Measurements from ENCODE around the gene WDR49. TPM values are rescaled to one million over a fixed set of nuclear protein-coding genes. Genes with fewer than 3 reads are reported as not detected.

Gene WDR49
- total and polyA plus RNA-seq, 10 of the 15 experiments (the other 5 are each of a cell fraction or from before 2014, with no cell fraction given): 0.05 to 0.15 TPM; not detected in 8

DNA sequence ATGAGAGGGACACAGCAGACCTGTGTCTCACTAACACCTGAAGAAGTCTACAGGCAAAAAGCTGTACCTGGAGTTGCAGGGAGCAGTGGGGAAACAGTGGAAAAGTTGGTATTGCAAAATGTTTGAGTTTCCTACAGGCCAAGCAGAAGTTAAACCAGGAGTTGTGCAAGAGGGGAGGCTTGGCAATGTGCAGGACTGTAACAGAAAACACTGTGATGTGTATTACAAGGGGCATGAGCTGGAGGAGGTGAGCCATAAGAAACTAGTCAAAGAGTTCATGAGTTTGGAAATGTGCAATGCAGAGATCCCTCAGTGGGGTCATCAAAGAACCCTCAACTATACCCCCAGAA, 132.8 kb downstream of the WDR49 start (continued):
- TF ChIP-seq, protein P1, sequence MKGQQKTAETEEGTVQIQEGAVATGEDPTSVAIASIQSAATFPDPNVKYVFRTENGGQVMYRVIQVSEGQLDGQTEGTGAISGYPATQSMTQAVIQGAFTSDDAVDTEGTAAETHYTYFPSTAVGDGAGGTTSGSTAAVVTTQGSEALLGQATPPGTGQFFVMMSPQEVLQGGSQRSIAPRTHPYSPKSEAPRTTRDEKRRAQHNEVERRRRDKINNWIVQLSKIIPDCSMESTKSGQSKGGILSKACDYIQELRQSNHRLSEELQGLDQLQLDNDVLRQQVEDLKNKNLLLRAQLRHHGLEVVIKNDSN (IDR thresholded peaks at IDR 0.05; ENCODE audit: borderline replicate concordance, extremely low read length, insufficient read depth, low read depth, low read length): no peak
- no peak for TF ChIP-seq ATF7 (IDR thresholded peaks at IDR 0.05; ENCODE audit: low read depth)

DNA sequence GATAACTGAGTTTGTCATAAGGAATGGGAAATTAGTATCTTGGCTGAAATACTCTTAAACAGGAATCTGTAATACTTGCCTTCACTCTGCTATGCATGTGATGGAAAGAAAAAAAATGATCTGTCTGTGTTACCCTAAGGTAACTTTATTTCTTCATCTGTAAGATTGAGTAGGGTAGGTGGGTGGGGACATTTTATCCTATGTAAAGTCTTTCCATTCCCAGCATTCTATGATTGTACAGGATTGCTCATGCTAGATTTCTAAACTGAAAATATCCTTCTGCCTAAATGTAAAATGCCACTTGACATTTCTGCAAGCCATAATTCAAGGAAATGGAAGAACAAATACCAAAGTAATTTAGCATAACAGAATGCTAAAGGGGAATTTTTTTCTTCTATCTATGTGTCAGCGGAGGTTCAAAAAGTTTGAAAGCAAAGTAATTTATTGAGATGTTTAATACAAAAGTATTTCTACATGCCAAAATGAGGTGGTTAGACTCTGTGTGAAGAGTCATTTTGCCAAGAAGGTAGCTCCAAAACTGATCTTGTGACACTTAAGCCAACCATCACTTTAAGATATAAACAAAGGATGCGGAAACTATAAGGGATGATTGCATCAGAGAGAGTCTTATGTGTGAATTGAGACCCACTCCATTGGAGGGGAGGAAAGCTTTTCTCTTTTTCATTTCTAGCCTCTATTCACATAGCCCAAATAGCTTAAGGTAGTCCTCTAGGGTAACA, 133.3 kb downstream of the WDR49 start:
- CTCF ChIA-PET: no interaction called here
- H4K20me1 ChIP-seq (ENCODE audit: control insufficient read depth, insufficient read depth): no peaks in the 10 kb centered on the region
- no peak overlapping the region for H3K9ac ChIP-seq (ENCODE audit: control insufficient read depth, insufficient read depth, low read length)
- no peaks in the 10 kb centered on the region for H3K9me3 ChIP-seq (replicated peaks; ENCODE audit: control insufficient read depth, insufficient read depth, low read length)
- FAIRE-seq: no peak
- no TSS peak for BruUV-seq (replicated peaks)
- RAD21 ChIA-PET (ENCODE audit: unreplicated experiment): no interaction called here
- H3K27me3 ChIP-seq (replicated peaks in 1 of 2; ENCODE audit: control insufficient read depth in 2 of 2, insufficient read depth in 2 of 2, low read length in 1 of 2): no peaks in the 10 kb centered on the region
- no peak overlapping the region for H3K4me2 ChIP-seq (ENCODE audit: control insufficient read depth, insufficient read depth)
- H3K27ac ChIP-seq (ENCODE audit: control insufficient read depth, insufficient read depth): no peak overlapping the region
- no peaks in the 10 kb centered on the region for H3K79me2 ChIP-seq (ENCODE audit: control insufficient read depth, insufficient read depth, low read length)
- no peak overlapping the region for H3K4me3 ChIP-seq
- no peak for ATAC-seq
- TF ChIP-seq RBBP5 (conservative IDR thresholded peaks at IDR 0.05): no peak
- SMC1A ChIA-PET (ENCODE audit: uncharacterized antibody, unreplicated experiment): no interaction called here
- 62% methylated on average over 2 of the region's 2 CpGs for WGBS (ENCODE audit: insufficient coverage, insufficient replicate concordance, low lambda C conversion rate, missing lambda C conversion rate)
- no peaks in the 10 kb centered on the region for H3K4me1 ChIP-seq (ENCODE audit: control insufficient read depth, insufficient read depth, low read length)
- H2AFZ ChIP-seq (ENCODE audit: control insufficient read depth, low read depth, low read length): no peak overlapping the region
- intact Hi-C loops (cut with micrococcal nuclease; ENCODE audit: unreplicated experiment): no loop called here
- DNase-seq (ENCODE audit: low read depth, low spot score): no peak
- no peaks in the 10 kb centered on the region for H3K36me3 ChIP-seq (ENCODE audit: control insufficient read depth in 2 of 2, insufficient read depth in 2 of 2, low read length in 1 of 2)
- in situ Hi-C loops (cut with MboI): no loop called here
- POLR2A ChIA-PET: no interaction called here

DNA sequence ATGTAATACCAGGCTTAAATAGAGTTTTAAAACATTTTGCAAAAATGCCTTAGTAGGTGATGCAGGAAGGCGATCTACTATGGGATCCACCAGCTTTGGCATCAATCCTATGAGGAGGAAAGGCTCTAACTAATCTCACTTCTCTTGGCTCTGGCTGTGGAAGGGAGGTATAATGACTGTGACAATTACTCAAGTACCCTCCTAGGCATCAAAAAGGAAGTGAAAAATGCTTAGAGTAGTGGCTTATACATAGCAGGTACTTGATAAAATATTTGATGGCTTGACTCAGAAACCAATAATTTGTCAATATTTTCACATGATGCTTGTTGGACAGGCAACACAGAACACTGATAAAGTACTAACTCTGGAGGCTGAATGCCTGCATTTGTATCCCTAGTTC, 145.8 kb downstream of the WDR49 start:
- no peak overlapping the region for H2AFZ ChIP-seq (ENCODE audit: control insufficient read depth, low read depth, low read length)
- H3K79me2 ChIP-seq (ENCODE audit: control insufficient read depth, insufficient read depth, low read length): no peaks in the 10 kb centered on the region
- no peaks in the 10 kb centered on the region for H3K9me3 ChIP-seq (replicated peaks; ENCODE audit: control insufficient read depth, insufficient read depth, low read length)
- WGBS (ENCODE audit: insufficient coverage, insufficient replicate concordance, low lambda C conversion rate, missing lambda C conversion rate): 17% methylated on average over 1 of the region's 1 CpG
- POLR2A ChIA-PET: no interaction called here
- no peak overlapping the region for H3K9ac ChIP-seq (ENCODE audit: control insufficient read depth, insufficient read depth, low read length)
- RAD21 ChIA-PET (ENCODE audit: unreplicated experiment): no interaction called here
- CTCF ChIA-PET: no interaction called here
- TF ChIP-seq TARDBP (IDR thresholded peaks at IDR 0.05; ENCODE audit: borderline replicate concordance) (no peak), NR2C1 (IDR thresholded peaks at IDR 0.05) (no peak)
- TF ChIP-seq, protein P2, sequence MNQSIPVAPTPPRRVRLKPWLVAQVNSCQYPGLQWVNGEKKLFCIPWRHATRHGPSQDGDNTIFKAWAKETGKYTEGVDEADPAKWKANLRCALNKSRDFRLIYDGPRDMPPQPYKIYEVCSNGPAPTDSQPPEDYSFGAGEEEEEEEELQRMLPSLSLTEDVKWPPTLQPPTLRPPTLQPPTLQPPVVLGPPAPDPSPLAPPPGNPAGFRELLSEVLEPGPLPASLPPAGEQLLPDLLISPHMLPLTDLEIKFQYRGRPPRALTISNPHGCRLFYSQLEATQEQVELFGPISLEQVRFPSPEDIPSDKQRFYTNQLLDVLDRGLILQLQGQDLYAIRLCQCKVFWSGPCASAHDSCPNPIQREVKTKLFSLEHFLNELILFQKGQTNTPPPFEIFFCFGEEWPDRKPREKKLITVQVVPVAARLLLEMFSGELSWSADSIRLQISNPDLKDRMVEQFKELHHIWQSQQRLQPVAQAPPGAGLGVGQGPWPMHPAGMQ (IDR thresholded peaks at IDR 0.05; ENCODE audit: borderline replicate concordance): no peak
- TF ChIP-seq, protein P3, sequence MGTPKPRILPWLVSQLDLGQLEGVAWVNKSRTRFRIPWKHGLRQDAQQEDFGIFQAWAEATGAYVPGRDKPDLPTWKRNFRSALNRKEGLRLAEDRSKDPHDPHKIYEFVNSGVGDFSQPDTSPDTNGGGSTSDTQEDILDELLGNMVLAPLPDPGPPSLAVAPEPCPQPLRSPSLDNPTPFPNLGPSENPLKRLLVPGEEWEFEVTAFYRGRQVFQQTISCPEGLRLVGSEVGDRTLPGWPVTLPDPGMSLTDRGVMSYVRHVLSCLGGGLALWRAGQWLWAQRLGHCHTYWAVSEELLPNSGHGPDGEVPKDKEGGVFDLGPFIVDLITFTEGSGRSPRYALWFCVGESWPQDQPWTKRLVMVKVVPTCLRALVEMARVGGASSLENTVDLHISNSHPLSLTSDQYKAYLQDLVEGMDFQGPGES (IDR thresholded peaks at IDR 0.05): no peak
- no peak overlapping the region for H3K4me3 ChIP-seq
- SMC1A ChIA-PET (ENCODE audit: uncharacterized antibody, unreplicated experiment): no interaction called here
- intact Hi-C loops (cut with micrococcal nuclease; ENCODE audit: unreplicated experiment) (no loop called here), in situ Hi-C loops (cut with MboI) (no loop called here)
- H3K27ac ChIP-seq (ENCODE audit: control insufficient read depth, insufficient read depth): no peak overlapping the region
- H3K4me2 ChIP-seq (ENCODE audit: control insufficient read depth, insufficient read depth): no peak overlapping the region
- H3K27me3 ChIP-seq (replicated peaks in 1 of 2; ENCODE audit: control insufficient read depth in 2 of 2, insufficient read depth in 2 of 2, low read length in 1 of 2): no peaks in the 10 kb centered on the region; a peak in 1 of 4 replicates
- FAIRE-seq (no peak), ATAC-seq (no peak; the same call in 2 of the 3 replicates), DNase-seq (ENCODE audit: low read depth, low spot score) (no peak)
- H3K36me3 ChIP-seq (ENCODE audit: control insufficient read depth in 2 of 2, insufficient read depth in 2 of 2, low read length in 1 of 2): no peaks in the 10 kb centered on the region
- H4K20me1 ChIP-seq (ENCODE audit: control insufficient read depth, insufficient read depth): no peaks in the 10 kb centered on the region
- BruUV-seq (replicated peaks): no TSS peak
- H3K4me1 ChIP-seq (ENCODE audit: control insufficient read depth, insufficient read depth, low read length): no peaks in the 10 kb centered on the region
